SKM-1 treated with dmso at 0.1 percent for 144 hours (cell line): ENCODE measurements around the gene FCN1.

Experiments used
- DNase-seq: peaks from one replicate; lab custom pipeline; 2025; ENCODE audit not compliant: unreplicated experiment; lab: John Stamatoyannopoulos, UW

The FCN1 gene

DNA sequence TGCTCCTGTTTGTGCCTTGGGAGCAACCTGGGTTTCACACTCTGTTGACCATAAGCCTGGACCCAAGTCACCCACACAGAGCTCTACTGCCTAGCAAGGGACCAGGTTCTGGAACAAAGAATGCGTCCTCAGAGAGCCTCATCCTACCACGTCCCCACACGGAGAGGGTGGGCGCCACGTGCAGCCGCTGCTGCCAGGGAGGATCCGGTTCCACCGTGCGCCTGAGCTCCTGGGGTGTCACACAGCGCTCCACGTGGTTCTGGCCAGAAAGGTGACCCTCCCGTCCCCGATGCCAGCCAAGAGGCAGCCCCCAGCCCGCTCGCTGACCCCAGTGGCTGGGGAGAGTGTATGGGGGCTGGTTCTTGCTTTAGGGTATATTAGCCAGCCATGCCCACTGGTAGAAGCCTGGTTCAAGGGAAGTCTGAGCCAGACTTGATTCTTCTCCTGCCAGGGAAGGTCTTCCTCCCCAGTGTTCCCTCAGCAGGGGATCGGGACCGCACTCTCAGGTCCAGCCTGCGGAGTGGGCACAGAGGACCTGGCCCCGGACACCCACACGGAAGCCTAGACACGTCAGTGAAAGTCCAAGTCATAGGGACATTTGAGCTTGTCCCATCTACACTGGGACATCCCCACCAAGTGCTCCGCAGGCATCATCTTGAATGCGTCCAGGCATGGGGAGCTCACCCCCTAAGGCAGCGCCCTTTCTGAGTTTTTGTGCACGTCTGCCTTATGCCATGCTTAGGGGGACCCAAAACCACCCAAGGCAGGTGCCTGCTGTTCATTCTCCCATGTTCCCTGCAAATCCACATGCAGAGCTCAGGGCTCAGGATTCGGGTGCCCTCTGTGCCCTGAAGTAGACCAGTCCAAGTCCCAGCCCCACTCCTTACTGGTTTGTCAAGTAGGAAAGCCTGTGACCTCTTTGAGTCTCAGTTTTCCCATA, 2.4 kb downstream of the FCN1 start:
- DNase-seq: no peak

DNA sequence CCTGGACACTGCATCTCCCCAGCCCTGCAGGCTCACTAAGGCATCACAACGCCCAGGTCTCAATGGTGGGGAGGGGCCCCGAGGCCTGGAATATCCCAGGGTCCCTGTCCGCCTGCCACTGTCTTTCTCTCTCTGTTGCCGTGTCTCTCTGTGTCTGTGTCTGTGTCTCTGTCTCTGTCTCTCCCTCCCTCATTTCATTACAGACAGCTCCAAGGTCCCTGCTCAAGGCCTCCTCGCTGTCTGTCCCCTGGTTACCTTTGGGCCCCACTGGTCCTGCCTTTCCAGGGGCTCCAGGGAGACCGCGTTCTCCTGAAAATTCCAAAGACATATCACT, 3.2 kb downstream of the FCN1 start:
- DNase-seq: no peak

DNA sequence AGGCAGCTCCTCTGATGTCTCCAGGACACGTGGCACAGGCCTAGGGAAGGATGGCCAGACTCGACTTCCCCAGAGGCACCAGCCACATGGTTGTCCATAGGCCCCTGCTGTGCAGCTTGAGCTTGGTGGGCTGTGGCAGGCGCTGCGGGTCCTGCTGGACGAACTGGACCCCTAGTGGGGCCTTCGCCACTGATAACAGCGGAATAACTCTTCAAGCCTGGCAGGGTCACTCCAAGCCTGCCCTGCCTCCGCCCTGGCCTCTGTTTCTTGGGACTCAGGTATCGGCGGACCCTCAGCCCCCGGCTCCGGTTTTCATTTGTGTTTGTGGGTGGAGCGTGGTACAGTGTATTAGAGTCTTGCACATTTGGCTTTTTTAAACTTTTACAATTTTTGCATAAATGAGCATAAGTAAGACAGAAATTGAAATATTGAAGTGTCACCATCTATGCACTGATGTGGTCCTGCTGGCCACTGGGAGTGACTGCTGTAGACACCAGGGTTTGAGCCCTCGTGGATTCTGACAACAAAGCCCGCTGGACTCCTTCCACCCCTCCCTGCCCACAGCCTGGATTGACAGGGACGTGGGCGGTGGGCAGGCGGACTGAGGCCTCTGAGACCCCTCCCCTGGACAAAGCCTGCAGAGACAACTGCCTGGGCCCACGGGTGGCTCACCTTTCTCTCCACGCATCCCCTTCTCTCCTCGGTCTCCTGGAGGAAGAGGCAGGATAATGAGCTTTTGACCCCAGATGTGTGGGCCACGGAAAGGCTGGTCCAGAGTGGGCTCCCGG, 3.8 kb downstream of the FCN1 start:
- DNase-seq: no peak

DNA sequence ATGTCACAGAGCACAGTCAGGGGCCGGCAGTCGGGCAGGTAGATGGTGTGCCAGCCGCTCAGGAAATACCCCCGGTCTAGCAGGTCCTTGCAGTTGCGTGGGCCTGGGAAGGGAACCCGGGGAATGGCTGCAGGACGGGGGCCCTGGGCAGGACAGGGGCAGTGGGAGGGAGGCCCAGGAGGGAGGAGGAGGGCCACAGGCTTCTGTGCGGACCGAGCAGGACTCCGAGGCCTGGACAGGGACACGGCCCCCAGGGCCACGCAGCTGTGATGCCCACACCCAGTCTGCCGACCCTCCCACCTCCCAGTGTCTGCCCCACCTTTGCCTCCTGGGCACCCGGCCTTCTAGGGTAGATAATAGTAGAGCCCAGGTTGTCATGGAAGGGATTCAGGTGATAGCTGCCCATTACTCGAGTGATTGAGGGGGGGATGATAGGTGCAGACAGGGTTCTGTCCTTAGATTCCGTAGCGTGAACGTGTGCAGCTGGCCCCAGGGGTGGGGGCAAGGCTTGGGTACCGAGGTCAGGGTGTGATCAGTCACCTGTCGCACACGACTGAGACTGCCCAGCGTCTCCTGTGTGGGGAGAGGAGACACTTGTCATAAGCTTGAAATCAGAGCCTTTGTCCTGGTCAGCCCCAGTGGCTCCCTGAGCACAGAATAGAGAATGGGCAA, 4.5 kb downstream of the FCN1 start:
- DNase-seq: no peak

DNA sequence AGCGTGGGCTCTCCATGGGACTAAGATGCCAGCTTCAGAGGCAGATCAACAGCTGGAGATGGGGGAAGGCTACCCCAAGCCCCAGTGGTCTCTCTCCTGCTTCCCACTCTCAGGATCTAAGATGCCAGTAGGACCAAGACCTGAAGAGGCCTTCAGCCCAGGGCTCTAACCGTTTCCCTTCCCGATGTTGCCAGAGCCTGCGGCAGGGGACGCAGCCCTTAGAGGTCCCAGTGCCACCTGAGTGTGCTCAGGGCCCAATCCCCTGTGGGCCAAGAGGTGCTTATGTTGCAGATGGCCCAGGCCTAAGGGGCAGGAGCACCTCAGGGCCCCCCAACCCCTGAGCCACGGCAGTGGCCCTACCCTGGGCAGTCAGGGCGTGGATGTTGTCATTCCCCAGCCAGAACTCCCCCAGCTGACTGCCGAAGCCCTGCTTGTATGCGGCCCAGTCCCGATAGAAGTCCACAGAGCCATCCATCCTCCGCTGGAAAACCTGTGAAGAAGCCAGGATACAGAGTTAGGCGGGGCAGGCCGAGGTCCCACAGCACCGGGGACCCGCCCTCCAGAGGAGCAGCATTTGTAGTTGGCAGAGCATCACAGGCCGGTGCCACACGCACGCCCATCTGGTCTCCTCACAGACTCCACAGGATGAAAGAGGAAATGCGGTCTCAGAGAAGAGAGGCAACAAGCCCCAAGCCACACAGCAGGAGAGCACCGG, 5.4 kb downstream of the FCN1 start:
- no peak for DNase-seq

DNA sequence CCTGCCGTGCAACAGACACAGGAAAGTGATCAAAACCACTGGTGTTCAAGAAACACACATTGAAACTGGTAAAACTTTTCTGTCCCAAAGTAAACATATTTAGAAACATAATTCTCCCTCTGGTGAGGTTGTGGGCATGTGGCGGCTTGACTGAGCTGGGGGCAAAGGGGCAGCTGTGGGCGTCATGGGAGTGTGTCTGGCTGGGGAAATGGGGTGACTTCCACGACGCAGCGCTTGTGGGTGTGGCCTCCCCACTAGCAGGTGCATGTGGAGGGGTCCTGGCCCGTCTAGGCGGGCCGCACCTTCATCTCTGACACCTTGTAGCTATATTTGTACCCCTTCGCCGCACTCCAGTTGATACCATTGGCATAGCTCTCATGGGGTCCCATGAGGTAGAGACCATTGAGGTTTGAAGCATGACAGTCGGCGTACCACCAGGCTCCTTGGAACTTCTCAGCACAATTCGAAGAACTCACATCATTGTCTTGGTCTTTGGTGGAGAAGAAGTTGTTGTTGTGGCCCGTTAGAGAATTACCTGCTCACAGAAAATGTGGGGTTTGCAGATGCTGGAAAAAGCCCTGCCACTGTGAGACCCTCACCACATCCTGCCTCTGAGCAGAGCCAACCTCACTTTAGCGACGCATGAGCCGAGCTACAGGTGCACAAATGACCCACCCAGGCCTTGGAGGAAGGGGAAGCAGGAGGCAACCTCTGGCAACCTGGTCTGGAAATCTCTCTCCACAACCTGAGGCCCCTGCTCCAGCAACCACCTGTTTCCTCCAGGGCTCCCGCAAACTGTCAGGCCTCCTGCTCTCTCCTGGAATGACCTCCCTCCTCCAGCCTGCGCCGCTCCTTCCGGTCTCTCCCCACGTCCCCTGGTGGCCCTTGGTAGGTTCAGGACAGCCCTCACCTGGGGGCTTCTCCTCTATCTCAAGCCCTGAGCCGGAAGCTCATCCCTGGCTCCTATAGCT, 7.9 kb downstream of the FCN1 start:
- DNase-seq: no peak

DNA sequence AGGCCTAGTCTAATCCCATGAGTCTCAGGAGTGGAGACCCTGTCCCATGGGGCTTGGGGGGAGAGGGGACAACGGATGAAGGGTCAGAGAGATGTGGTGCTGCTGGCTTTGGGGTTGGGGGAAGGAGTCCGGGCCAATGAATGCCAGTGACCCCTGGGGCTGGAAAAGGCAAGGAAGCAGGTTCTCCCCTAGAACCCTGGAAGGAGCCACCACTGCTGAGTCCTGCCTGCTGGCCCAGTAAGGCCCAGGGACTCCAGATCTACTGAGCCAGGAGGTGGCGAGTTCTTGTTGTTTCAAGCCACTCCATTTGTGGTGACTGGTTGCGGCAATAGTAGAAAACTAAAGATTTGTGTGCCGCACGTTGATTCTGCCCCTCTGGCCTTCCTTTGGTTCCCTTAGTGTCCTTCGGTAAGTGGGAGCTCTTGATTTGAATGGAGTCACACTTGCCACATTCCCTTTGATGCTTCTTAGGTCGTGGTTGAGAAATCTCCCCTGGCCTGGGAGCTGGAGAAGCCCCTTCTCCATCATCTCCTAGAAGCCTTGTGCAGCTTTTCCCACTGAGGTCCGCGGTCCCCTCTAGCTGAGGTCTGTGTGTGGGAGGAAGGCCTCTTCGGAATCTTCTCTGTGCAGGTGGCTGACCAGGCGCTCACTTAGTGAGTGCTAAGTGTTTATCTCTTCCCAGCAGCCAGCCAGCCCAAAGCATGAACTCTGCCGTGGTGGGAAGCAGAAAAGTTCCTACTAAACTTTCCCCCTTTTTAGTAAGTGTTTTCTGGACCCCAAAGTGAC, 9.0 kb downstream of the FCN1 start:
- no peak for DNase-seq

DNA sequence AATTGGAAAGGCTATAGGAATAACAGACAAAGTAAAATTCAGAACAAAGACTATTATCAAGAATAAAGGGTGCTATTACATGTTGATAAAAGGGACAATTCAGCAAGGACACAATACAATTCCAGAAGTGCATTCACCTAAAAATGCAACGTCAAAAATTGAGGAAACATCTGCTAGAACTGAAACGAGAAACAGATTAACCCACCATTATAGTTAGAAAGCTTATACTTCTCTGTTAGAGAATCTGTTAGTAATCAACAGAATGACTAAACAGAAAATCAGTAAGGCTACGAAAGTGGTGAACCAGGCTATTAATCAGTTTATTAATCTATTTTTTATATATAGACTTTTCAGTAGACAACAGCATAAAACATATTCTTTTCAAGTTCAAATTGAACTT, 14.8 kb downstream of the FCN1 start:
- no peak for DNase-seq

DNA sequence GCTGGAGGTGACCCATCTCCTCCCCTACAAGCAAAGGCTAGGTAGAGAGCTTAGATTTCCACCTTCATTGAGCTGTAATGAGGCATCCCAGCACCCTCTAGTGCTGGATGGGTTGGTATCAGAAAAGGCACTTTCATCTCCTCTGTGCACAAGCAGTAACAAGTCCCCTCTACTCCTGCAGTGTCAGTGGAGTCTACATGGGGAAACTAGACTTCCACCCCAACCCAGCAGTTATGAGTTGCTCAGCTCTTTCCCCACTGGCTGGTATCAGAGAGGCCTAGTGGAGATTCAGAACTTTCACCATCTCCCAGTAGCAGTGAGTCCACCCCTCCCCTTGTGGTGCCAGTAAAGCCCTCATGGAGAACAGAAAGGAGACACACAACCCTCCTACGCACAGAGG, 17.9 kb downstream of the FCN1 start:
- DNase-seq: no peak

DNA sequence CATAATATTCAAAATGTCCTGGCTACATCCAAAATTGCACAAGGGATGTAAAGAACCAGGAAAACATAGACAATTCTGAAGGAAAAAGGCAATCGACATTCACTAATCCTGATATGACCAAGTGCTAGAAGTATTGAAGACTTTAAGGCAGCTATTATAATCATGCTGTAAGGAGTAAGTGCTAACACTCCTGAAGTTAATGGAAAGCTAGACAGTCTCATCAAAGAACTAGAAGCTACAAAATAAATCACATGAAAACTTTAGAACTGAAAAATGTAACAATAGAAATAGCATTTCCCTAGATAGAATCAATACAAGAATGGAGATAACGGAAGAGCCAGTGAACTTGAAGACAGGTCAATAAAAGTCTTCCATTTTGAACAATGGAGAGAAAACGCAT, 18.5 kb downstream of the FCN1 start:
- DNase-seq: no peak

DNA sequence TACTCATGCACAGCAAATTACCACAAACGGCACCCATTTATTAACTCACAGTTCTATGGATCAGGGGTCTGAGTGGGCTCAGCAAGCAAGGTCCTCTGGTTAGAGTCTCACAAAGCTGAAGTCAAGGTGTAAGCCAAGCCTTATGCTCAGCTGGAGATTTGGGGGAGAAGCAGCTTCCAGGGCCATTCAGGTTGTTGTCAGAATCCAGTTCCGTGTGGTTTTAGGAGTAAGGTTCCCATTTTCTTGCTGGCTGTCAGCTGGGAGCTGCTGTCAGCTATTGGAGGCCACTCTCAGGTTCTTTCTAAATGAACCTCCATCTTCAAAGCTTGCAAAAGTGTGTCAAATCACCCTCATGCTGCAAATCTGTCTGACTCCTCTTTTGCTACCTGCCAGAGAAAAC, 19.4 kb downstream of the FCN1 start:
- DNase-seq: no peak

DNA sequence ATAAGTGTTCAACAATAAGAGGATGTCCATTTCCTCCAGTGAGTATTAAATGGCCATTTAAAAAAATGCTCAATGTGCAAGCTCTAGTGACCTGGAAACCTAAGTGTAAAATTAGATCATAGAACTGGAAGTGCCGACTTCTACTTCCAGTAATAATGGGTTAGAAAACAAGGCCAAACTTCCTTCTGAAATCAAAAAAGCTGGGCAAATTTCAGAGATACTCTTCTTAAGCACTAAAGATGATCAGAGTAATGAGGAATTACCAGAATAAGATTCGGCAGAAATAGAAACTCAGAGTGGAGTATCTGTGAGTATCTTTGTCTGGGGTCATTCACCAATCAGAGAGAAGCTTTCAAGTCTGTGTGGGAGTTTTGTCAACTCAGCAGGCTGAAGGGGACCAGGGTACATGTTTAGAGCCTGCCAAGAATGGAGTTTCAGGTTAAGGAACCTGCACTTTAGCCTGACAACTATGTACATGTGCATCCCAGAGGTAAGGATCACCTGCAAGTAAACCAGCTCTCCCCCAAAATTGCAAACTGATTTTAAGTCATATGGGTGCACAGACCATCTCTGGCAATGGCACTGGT, 20.0 kb downstream of the FCN1 start:
- no peak for DNase-seq

DNA sequence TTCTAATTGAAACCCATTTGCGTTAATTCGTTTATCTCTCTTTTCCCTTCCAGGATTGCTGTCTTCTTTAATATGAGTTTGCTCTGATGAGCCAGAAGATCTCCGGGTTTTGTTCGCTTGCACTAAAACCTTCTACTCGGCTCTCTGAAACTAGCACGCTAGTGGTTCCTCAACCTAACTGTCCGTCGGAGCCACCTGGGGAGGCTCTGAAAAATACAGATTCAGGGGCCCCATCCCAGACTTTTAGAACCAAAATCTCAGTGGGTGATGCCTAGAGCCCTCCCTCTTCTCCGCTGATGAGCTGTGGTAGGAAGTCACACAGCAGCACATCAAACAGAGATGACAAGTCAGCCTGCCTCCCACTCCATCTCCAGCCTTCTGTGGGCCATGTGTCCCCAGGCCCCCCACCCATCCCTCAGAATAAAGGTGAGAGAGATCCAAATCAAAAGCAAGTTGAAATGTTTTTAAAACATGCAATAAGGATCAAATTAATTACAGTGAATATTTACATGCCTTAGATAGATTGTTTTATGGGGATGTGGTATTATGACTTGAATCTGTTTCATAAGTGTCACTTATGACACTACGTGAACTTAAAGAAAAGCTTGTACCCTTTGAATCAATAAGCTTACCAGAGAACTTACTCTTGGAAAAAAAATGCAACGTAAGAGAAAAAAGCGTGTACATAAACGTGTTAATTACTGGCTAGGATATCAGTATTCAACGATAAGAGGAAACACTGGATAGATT, 20.7 kb downstream of the FCN1 start:
- no peak for DNase-seq

DNA sequence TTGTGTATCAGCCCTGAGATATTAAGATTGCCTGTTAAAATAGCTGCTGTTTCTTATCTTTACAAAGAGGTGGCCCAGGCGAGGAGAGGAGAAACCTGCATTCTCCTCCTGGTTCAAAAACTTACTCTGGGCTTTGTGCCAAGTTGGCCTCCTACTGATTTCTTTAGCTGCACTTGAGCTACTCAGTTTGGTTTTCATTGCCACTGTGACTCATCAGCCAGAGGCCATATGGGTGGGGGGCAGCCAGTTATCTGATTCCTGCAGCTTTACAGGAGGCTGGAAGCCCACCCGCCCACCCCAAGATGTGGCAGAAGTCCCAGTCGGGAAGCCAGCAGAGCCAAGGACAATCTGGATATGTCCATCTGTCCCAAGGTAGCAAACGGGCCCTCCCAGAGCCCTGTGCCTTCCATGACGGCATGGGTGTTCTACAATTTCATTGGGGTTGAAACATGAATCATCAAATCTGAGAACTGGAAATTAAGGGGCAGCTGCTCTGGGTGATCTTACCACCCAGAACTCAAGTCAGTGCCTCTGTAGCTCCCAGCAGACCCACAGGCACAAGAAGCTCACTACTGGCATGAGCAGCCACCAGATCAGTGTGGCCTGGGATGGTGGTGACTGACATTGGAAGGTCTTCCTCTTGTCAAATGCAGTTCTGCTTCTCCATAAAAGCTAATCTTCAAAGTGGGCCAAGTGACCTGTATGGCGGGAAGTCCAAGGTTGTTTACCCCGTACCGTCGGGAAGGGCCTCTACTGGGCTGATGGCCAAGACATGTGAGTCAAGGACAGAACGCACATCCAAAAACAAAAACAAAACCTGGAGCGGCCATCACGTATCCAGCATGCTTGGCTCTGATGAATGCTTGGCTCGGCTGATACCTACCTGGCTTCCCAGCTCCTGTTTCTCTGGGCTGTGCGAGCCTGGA, 21.5 kb downstream of the FCN1 start:
- no peak for DNase-seq

DNA sequence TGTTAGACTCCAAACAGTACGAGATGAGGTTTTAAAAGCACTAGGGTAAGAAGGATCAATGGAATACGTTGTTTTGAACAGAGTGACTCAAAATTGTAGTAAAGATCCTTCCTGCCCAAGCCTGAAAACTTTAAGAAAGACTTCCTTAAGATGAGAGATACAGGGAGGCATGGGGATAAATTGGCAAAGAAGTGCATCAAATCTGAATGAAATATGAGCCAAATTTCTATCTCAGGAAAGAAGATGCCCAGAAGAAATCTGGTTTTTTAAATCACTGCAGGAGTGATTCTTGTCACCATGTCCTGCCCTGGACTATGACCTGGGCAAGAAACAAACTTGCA, 22.2 kb downstream of the FCN1 start:
- no peak for DNase-seq

DNA sequence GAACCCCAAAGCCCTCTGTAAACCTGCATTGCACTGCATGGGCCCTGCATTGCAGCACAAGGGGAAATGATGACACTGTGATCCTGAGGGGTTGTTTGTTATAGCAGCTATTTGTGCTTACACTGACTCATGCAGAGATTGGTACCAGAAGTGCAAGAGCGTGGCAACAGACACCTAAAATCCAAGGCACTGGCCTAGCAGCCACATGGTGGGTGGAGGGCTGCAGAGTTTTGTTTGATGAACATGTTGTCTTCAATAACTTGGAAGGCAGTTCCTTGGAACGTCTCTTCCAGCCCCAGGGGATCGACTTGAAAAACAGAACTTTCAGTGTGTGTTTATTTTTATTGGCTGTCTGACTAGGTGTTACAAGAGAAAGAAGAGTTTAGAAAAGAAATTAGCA, 22.6 kb downstream of the FCN1 start:
- DNase-seq: no peak

DNA sequence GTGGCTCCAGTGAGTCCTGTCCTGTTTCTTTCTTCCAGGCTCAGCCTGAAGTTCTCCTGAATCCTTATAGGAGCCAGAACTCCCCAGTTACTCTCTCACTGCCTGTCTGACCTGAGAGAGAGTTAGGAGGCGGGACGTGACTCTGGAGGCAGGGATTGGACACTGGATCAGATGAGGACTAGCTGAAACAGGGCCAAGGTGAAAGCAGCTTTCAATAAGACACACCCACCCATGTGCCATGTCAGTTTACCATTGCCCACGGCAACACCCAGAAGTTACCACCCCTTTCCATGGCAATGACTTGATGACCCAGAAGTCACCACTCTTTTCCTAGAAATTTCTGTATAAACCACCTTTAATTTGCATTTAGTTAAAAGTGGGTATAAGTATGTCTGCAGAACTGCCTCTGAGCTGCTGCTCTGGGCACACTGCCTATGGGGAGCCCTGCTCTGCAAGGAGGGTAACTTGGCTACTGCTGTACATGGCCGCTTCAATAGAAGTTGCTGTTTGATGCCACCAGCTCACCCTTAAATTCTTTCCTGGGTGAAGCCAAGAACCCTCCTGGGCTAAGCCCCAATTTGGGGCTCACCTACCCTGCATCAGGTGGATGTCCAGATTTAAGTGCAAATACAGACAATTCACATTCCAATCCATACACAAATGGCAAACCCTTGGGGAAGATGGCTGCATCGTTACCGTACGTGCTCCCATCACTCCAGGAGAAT, 23.4 kb downstream of the FCN1 start:
- DNase-seq: no peak
